IPS-20b (cell line): ENCODE measurements around the gene TREML1.
"Not testable (repeated sequence)": the region's sequence is repeated elsewhere in the genome, so short reads cannot be mapped to it uniquely, and the experiment has no call there.

Source experiments
- H3K27ac ChIP-seq: one replicate; pipeline ENCODE4 v1.5.1; 2013; ENCODE audit warnings: low read length
- H3K27me3 ChIP-seq: 2 replicates; pipeline ENCODE4 v1.6.1; 2013; ENCODE audit warnings: mild to moderate bottlenecking, low read length, inconsistent platforms; ENCODE audit not compliant: insufficient read depth
- H3K36me3 ChIP-seq: 2 replicates; pipeline ENCODE4 v1.6.1; 2013; ENCODE audit warnings: low read depth, mild to moderate bottlenecking, inconsistent platforms, low read length, moderate library complexity; ENCODE audit not compliant: insufficient read depth
- H3K4me1 ChIP-seq: 2 replicates; pipeline ENCODE4 v1.6.1; 2013; ENCODE audit warnings: mild to moderate bottlenecking, control low read depth, inconsistent platforms, low read length, moderate library complexity; ENCODE audit not compliant: insufficient read depth
- H3K4me3 ChIP-seq: 2 replicates; pipeline ENCODE4 v1.5.1; 2013; ENCODE audit warnings: mild to moderate bottlenecking, low read length, inconsistent platforms
- H3K9ac ChIP-seq: 2 replicates; pipeline ENCODE4 v1.6.1; 2013; ENCODE audit warnings: low read depth, mild to moderate bottlenecking, inconsistent platforms, low read length, moderate library complexity
- H3K9me3 ChIP-seq: 2 replicates; pipeline ENCODE4 v1.6.1; 2013; ENCODE audit warnings: mild to moderate bottlenecking, low read depth, low read length, inconsistent platforms; ENCODE audit not compliant: insufficient read depth

Gene TREML1

GRCh38 chr6:41190791-41191190, 36.6 kb upstream of the TREML1 start:
- Histone ChIP-seq H3K27ac (no peak overlapping the region), H3K9ac (no peak overlapping the region), H3K36me3 (no peaks in the 10 kb centered on the region), H3K9me3 (peaks cover 12% of the 10 kb centered on the region; the same call in 1 of the 2 replicates), H3K27me3 (no peaks in the 10 kb centered on the region), H3K4me1 (no peaks in the 10 kb centered on the region), H3K4me3 (no peak overlapping the region)

- Histone ChIP-seq H3K27me3 (no peaks in the 10 kb centered on the region), H3K9me3 (peaks cover 12% of the 10 kb centered on the region; the same call in 1 of the 2 replicates), H3K27ac (no peak overlapping the region), H3K9ac (no peak overlapping the region), H3K4me3 (no peak overlapping the region), H3K4me1 (no peaks in the 10 kb centered on the region), H3K36me3 (no peaks in the 10 kb centered on the region)
Measured at GRCh38 chr6:41189967-41190366, 35.8 kb upstream of the TREML1 start.

- H3K9me3 ChIP-seq, result peaks cover 12% of the 10 kb centered on the region; the same call in 1 of the 2 replicates
- H3K27ac ChIP-seq, H3K9ac ChIP-seq, H3K27me3 ChIP-seq, H3K4me1 ChIP-seq, H3K36me3 ChIP-seq, H3K4me3 ChIP-seq: not testable (repeated sequence)
Measured at GRCh38 chr6:41189046-41189445, 34.9 kb upstream of the TREML1 start.

GRCh38 chr6:41187924-41188886, 34.1 kb upstream of the TREML1 start:
- Histone ChIP-seq H3K27me3 (no peaks in the 10 kb centered on the region), H3K9me3 (peaks cover 12% of the 10 kb centered on the region; the same call in 1 of the 2 replicates), H3K4me1 (no peaks in the 10 kb centered on the region), H3K9ac (no peak overlapping the region), H3K4me3 (no peak overlapping the region), H3K36me3 (no peaks in the 10 kb centered on the region), H3K27ac (no peak overlapping the region)

GRCh38 chr6:41186031-41186562, 31.9 kb upstream of the TREML1 start:
- H3K27me3 ChIP-seq, result no peaks in the 10 kb centered on the region
- no peak overlapping the region for H3K4me3 ChIP-seq
- no peak overlapping the region for H3K9ac ChIP-seq
- no peak overlapping the region for H3K27ac ChIP-seq
- no peaks in the 10 kb centered on the region for H3K36me3 ChIP-seq
- H3K4me1 ChIP-seq, result no peaks in the 10 kb centered on the region
- H3K9me3 ChIP-seq, result peaks cover 12% of the 10 kb centered on the region; the same call in 1 of the 2 replicates

- Histone ChIP-seq H3K27me3 (no peaks in the 10 kb centered on the region), H3K9me3 (peaks cover 7% of the 10 kb centered on the region; the same call in 1 of the 2 replicates), H3K4me1 (no peaks in the 10 kb centered on the region), H3K4me3 (no peak overlapping the region), H3K9ac (no peak overlapping the region), H3K27ac (no peak overlapping the region), H3K36me3 (no peaks in the 10 kb centered on the region)
Measured at GRCh38 chr6:41184761-41185160, 30.6 kb upstream of the TREML1 start.

GRCh38 chr6:41182069-41183034, 28.2 kb upstream of the TREML1 start:
- H3K27ac ChIP-seq, result no peak overlapping the region
- no peaks in the 10 kb centered on the region for H3K4me1 ChIP-seq
- no peak overlapping the region for H3K4me3 ChIP-seq
- no peaks in the 10 kb centered on the region for H3K36me3 ChIP-seq
- H3K9ac ChIP-seq, result no peak overlapping the region
- H3K9me3 ChIP-seq, result no peaks in the 10 kb centered on the region
- no peaks in the 10 kb centered on the region for H3K27me3 ChIP-seq

GRCh38 chr6:41181566-41181965, 27.4 kb upstream of the TREML1 start:
- H3K27ac ChIP-seq, result no peak overlapping the region
- H3K4me1 ChIP-seq, result no peaks in the 10 kb centered on the region
- H3K4me3 ChIP-seq, result no peak overlapping the region
- H3K9ac ChIP-seq, result no peak overlapping the region
- H3K27me3 ChIP-seq, result no peaks in the 10 kb centered on the region
- no peaks in the 10 kb centered on the region for H3K9me3 ChIP-seq
- no peaks in the 10 kb centered on the region for H3K36me3 ChIP-seq

GRCh38 chr6:41179163-41179562, 25.0 kb upstream of the TREML1 start:
- H3K4me3 ChIP-seq, result no peak overlapping the region
- H3K4me1 ChIP-seq, result no peaks in the 10 kb centered on the region
- H3K9ac ChIP-seq, result no peak overlapping the region

GRCh38 chr6:41177695-41178094, 23.5 kb upstream of the TREML1 start:
- H3K27me3 ChIP-seq, result no peaks in the 10 kb centered on the region
- H3K4me3 ChIP-seq, result no peak overlapping the region
- no peaks in the 10 kb centered on the region for H3K4me1 ChIP-seq
- H3K27ac ChIP-seq, result no peak overlapping the region
- H3K36me3 ChIP-seq, result no peaks in the 10 kb centered on the region
- H3K9ac ChIP-seq, result no peak overlapping the region
- H3K9me3 ChIP-seq, result no peaks in the 10 kb centered on the region

More at GRCh38 chr6:41179163-41179562, 25.0 kb upstream of the TREML1 start:
- Histone ChIP-seq H3K27me3 (no peaks in the 10 kb centered on the region), H3K9me3 (no peaks in the 10 kb centered on the region), H3K27ac (no peak overlapping the region), H3K36me3 (no peaks in the 10 kb centered on the region)

GRCh38 chr6:41177287-41177686, 23.1 kb upstream of the TREML1 start:
- Histone ChIP-seq H3K9ac (no peak overlapping the region), H3K27ac (no peak overlapping the region), H3K27me3 (no peaks in the 10 kb centered on the region), H3K4me1 (no peaks in the 10 kb centered on the region), H3K9me3 (no peaks in the 10 kb centered on the region), H3K36me3 (no peaks in the 10 kb centered on the region), H3K4me3 (no peak overlapping the region)
